Immature natural killer cell (primary cell): ENCODE results near the gene EIF2A. TPM values are rescaled to one million over a fixed set of nuclear protein-coding genes. Genes with fewer than 3 reads are reported as not detected.

Experiments
- DNase-seq, 3 donors: peaks; one replicate each; pipeline ENCODE4 v3.0.0; 2022; ENCODE audit warnings: mixed read lengths in 1 of 3
- H3K27ac Mint-ChIP-seq, 6 donors: one replicate each; pipeline ENCODE4 v1.8.0; 2020; ENCODE audit warnings: mixed read lengths in 6 of 6, mild to moderate bottlenecking in 5 of 6, inconsistent platforms in 4 of 6, moderate library complexity in 3 of 6
- H3K27me3 Mint-ChIP-seq, 3 donors: one replicate each; pipeline ENCODE4 v1.8.0; 2020 to 2021; ENCODE audit warnings: low read depth in 3 of 3, mild to moderate bottlenecking in 3 of 3, mixed read lengths in 3 of 3, moderate library complexity in 3 of 3, inconsistent platforms in 1 of 3
- H3K36me3 Mint-ChIP-seq, 3 donors: one replicate each; pipeline ENCODE4 v1.8.0; 2020; ENCODE audit warnings: mixed read lengths in 3 of 3, inconsistent platforms in 2 of 3, mild to moderate bottlenecking in 2 of 3
- H3K4me1 Mint-ChIP-seq, 2 donors: one replicate each; pipeline ENCODE4 v1.8.0; 2020; ENCODE audit warnings: inconsistent platforms in 2 of 2, mild to moderate bottlenecking in 2 of 2, mixed read lengths in 2 of 2, moderate library complexity in 1 of 2
- H3K4me3 Mint-ChIP-seq, 5 donors: one replicate each; pipeline ENCODE4 v1.8.0; 2020; ENCODE audit warnings: mild to moderate bottlenecking in 5 of 5, mixed read lengths in 5 of 5, inconsistent platforms in 3 of 5, moderate library complexity in 3 of 5
- H3K9me3 Mint-ChIP-seq, 6 donors: one replicate each; pipeline ENCODE4 v1.8.0; 2020; ENCODE audit warnings: mild to moderate bottlenecking in 6 of 6, mixed read lengths in 6 of 6, inconsistent platforms in 4 of 6, moderate library complexity in 3 of 6
- polyA plus RNA-seq, 3 donors: library from polyadenylated mRNA; unstranded; fragments of 300-500 nt; fragmentation: Illumina TruSeq; gene quantifications; one replicate each; pipeline ENCODE4 v1.2.3, GENCODE V29; 2021

EIF2A gene
- polyA plus RNA-seq, 3 donors from 2014 or later = 31.3 to 39.4 (median 35.8) TPM

- DNase-seq = no peak
- no peaks in the 10 kb centered on the region for H3K9me3 Mint-ChIP-seq
- no peaks in the 10 kb centered on the region for H3K36me3 Mint-ChIP-seq
- H3K4me1 Mint-ChIP-seq = no peaks in the 10 kb centered on the region
- no peak overlapping the region for H3K27ac Mint-ChIP-seq
- H3K4me3 Mint-ChIP-seq = no peak overlapping the region
- peaks cover 0 to 1% (median 0%) of the 10 kb centered on the region in 3 donors for H3K27me3 Mint-ChIP-seq
Observed at GRCh38 chr3:150527464-150528255, 18.9 kb upstream of the EIF2A start.

- peaks cover 0 to 1% (median 1%) of the 10 kb centered on the region in 3 donors for H3K27me3 Mint-ChIP-seq
- H3K4me3 Mint-ChIP-seq = no peak overlapping the region
- H3K9me3 Mint-ChIP-seq = no peaks in the 10 kb centered on the region
- no peaks in the 10 kb centered on the region for H3K4me1 Mint-ChIP-seq
- peak in 2 of 3 donors; percentile 12 to 21 for DNase-seq
- H3K27ac Mint-ChIP-seq = no peak overlapping the region
- H3K36me3 Mint-ChIP-seq = peaks cover 0 to 3% (median under 1%) of the 10 kb centered on the region in 3 donors
Observed at GRCh38 chr3:150528354-150528797, 18.2 kb upstream of the EIF2A start.

- Mint-ChIP-seq H3K27me3 (peaks cover 0 to 4% (median 2%) of the 10 kb centered on the region in 3 donors), H3K4me1 (no peaks in the 10 kb centered on the region), H3K9me3 (no peaks in the 10 kb centered on the region), H3K36me3 (peaks cover 0 to 12% (median 3%) of the 10 kb centered on the region in 3 donors), H3K27ac (peak overlapping the region in 1 of 6 donors; percentile 15), H3K4me3 (no peak overlapping the region)
- no peak for DNase-seq
Observed at GRCh38 chr3:150531775-150532174, 14.8 kb upstream of the EIF2A start.

GRCh38 chr3:150535204-150535603 is 11.4 kb upstream of the EIF2A start:
- Mint-ChIP-seq H3K36me3 (peaks cover 0 to 12% (median 3%) of the 10 kb centered on the region in 3 donors), H3K27me3 (peaks cover 0 to 4% (median 2%) of the 10 kb centered on the region in 3 donors), H3K4me3 (no peak overlapping the region), H3K27ac (no peak overlapping the region), H3K4me1 (peaks cover 0 to 3% of the 10 kb centered on the region in 2 donors), H3K9me3 (no peaks in the 10 kb centered on the region)
- DNase-seq = no peak

GRCh38 chr3:150538324-150539208 is 8.0 kb upstream of the EIF2A start:
- H3K4me1 Mint-ChIP-seq = peaks cover 10 to 27% of the 10 kb centered on the region in 2 donors
- H3K27me3 Mint-ChIP-seq = peaks cover 0 to 2% (median 2%) of the 10 kb centered on the region in 3 donors
- H3K27ac Mint-ChIP-seq = peak overlapping the region in 4 of 6 donors; percentile 17 to 61 (median 40)
- H3K4me3 Mint-ChIP-seq = no peak overlapping the region
- DNase-seq = no peak
- no peaks in the 10 kb centered on the region for H3K9me3 Mint-ChIP-seq
- H3K36me3 Mint-ChIP-seq = peaks cover 0 to 9% (median 0%) of the 10 kb centered on the region in 3 donors

- peak overlapping the region in 2 of 6 donors; percentile 42 to 48 for H3K27ac Mint-ChIP-seq
- peaks cover 0 to 3% (median 0%) of the 10 kb centered on the region in 3 donors for H3K36me3 Mint-ChIP-seq
- peaks cover 0 to 3% (median 1%) of the 10 kb centered on the region in 3 donors for H3K27me3 Mint-ChIP-seq
- peaks cover 22 to 44% of the 10 kb centered on the region in 2 donors for H3K4me1 Mint-ChIP-seq
- no peak for DNase-seq
- H3K9me3 Mint-ChIP-seq = no peaks in the 10 kb centered on the region
- no peak overlapping the region for H3K4me3 Mint-ChIP-seq
Observed at GRCh38 chr3:150540297-150540696, 6.3 kb upstream of the EIF2A start.

GRCh38 chr3:150540991-150541390 is 5.6 kb upstream of the EIF2A start:
- no peaks in the 10 kb centered on the region for H3K9me3 Mint-ChIP-seq
- peaks cover 0 to 3% (median 0%) of the 10 kb centered on the region in 3 donors for H3K36me3 Mint-ChIP-seq
- peaks cover 0 to 7% (median 5%) of the 10 kb centered on the region in 3 donors for H3K27me3 Mint-ChIP-seq
- peak overlapping the region; percentile 9 to 83 (median 46) for H3K27ac Mint-ChIP-seq
- no peak overlapping the region for H3K4me3 Mint-ChIP-seq
- H3K4me1 Mint-ChIP-seq = peaks cover 29 to 49% of the 10 kb centered on the region in 2 donors
- DNase-seq = no peak

- no peaks in the 10 kb centered on the region for H3K9me3 Mint-ChIP-seq
Observed at GRCh38 chr3:150543128-150543527, 3.5 kb upstream of the EIF2A start.

GRCh38 chr3:150543531-150543930 is 3.1 kb upstream of the EIF2A start:
- Mint-ChIP-seq H3K36me3 (peaks cover 0 to 3% (median 0%) of the 10 kb centered on the region in 3 donors), H3K9me3 (no peaks in the 10 kb centered on the region), H3K4me3 (no peak overlapping the region), H3K27ac (peak overlapping the region; percentile 22 to 99 (median 68)), H3K4me1 (peaks cover 50 to 70% of the 10 kb centered on the region in 2 donors), H3K27me3 (peaks cover 4 to 16% (median 11%) of the 10 kb centered on the region in 3 donors)
- DNase-seq = no peak

More at GRCh38 chr3:150543128-150543527, 3.5 kb upstream of the EIF2A start:
- no peak for DNase-seq
- Mint-ChIP-seq H3K27me3 (peaks cover 4 to 16% (median 11%) of the 10 kb centered on the region in 3 donors), H3K36me3 (peaks cover 0 to 3% (median 0%) of the 10 kb centered on the region in 3 donors), H3K27ac (peak overlapping the region; percentile 13 to 99 (median 54)), H3K4me3 (no peak overlapping the region), H3K4me1 (peaks cover 46 to 66% of the 10 kb centered on the region in 2 donors)

- H3K27me3 Mint-ChIP-seq = peaks cover 4 to 16% (median 11%) of the 10 kb centered on the region in 3 donors
Observed at GRCh38 chr3:150544041-150544440, 2.5 kb upstream of the EIF2A start.

GRCh38 chr3:150544726-150545125 is 1.9 kb upstream of the EIF2A start:
- DNase-seq = no peak
- Mint-ChIP-seq H3K9me3 (no peaks in the 10 kb centered on the region), H3K27ac (peak overlapping the region; percentile 64 to 99 (median 76)), H3K4me3 (peak overlapping the region; percentile 34 to 98 (median 95)), H3K4me1 (peaks cover 48 to 79% of the 10 kb centered on the region in 2 donors), H3K27me3 (peaks cover 4 to 16% (median 11%) of the 10 kb centered on the region in 3 donors), H3K36me3 (peaks cover 0 to 3% (median 0%) of the 10 kb centered on the region in 3 donors)

More at GRCh38 chr3:150544041-150544440, 2.5 kb upstream of the EIF2A start:
- no peak for DNase-seq
- Mint-ChIP-seq H3K4me3 (peak overlapping the region; percentile 50 to 98 (median 95)), H3K4me1 (peaks cover 48 to 75% of the 10 kb centered on the region in 2 donors), H3K9me3 (no peaks in the 10 kb centered on the region), H3K36me3 (peaks cover 0 to 3% (median 0%) of the 10 kb centered on the region in 3 donors), H3K27ac (peak overlapping the region; percentile 53 to 99 (median 76))

GRCh38 chr3:150545419-150546225 is 965 bp upstream of the EIF2A start:
- DNase-seq = peak in 1 of 3 donors; percentile 24
- Mint-ChIP-seq H3K27ac (peak overlapping the region; percentile 96 to 99 (median 98)), H3K36me3 (peaks cover 0 to 3% (median 0%) of the 10 kb centered on the region in 3 donors), H3K4me3 (peak overlapping the region; percentile 92 to 98 (median 97)), H3K4me1 (peaks cover 47 to 82% of the 10 kb centered on the region in 2 donors), H3K27me3 (peaks cover 4 to 16% (median 11%) of the 10 kb centered on the region in 3 donors), H3K9me3 (no peaks in the 10 kb centered on the region)
